Measurements from ENCODE around the gene ASNS.

The ASNS gene

DNA sequence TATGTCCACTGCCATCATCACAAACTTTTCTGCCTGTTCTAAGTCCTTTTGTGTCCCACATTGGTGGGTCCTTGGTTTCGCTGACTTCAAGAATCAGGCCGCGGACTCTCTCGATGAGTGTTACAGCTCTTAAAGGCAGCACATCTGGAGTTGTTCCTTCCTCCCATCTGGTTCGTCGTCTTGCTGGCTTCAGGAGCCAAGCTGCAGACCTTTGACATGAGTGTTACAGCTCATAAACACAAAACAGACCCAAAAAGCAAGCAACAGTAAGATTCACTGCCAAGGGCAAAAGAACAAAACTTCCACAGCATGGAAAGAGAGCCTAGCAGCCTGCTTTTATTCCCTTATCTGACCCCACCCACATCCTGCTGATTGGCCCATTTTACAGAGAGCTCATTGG lies 30.2 kb downstream of the ASNS start:
- POLR2A ChIA-PET (ENCODE audit: low non-redundant PET), result no interaction called here
- no peak for TF ChIP-seq CTCF (conservative IDR thresholded peaks at IDR 0.05; ENCODE audit: low read depth)
- CTCF ChIA-PET, result interaction anchor here (0.6 kb wide), 1 partner anchor 14 kb away, joined by 3 read pairs; no protein-coding TSS in a partner anchor
- DNase-seq (ENCODE audit: low spot score), result no peak
- no peak overlapping the region for H3K27ac ChIP-seq

DNA sequence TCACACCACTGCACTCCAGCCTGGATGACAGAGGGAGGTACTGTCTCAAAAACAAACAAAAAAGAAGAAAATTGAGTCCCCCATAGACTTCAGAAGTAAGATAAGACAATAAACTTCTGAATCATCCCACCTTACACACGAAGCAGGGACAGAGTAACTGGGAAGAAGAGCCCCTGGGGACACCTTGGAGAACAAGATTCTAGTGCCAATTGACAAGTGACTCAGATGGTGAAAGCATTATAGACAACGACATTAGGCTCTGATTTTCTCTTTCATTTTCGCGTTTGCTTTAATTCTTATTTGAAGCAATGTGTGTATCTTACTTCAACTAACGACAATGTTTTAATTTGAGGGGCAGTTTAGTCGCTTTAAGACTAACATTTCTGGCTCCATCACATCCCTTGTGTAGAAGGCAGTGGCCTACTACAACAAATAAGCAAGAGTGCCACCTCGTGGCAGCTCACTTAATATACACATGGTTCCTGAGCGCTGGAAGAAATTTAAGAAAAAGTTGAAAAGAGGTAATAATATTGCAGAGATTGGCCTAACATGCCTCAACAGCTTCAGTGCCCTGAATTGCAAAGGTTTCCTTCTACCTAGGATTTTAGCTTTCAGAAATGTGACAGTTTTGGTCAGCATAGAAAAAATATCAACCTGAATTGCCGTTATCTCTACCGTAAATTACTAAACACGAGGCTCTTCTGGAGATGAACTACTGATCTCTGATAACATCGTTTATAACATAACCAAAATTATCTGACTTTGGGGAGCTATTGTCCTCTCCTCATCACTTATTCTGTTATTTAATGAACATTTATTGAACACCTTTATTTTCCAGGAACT lies 36.7 kb downstream of the ASNS start:
- CTCF ChIA-PET, result interaction anchor here (0.6 to 2.1 kb wide), 11 partner anchors 10 to 731 kb away, joined by 3 to 11 read pairs (median 3); no protein-coding TSS in a partner anchor
- POLR2A ChIA-PET (ENCODE audit: low non-redundant PET), result no interaction called here
- peak; percentile 19 for DNase-seq (ENCODE audit: low spot score)
- H3K27ac ChIP-seq, result no peak overlapping the region
- peak; percentile 83 for TF ChIP-seq CTCF (conservative IDR thresholded peaks at IDR 0.05; ENCODE audit: low read depth)

GRCh38 chr7:97819161-97819560 lies 53.0 kb downstream of the ASNS start:
- 0 out of 2 replicates have a peak, but pooled peaks have one; percentile 4 for TF ChIP-seq CTCF (conservative IDR thresholded peaks at IDR 0.05; ENCODE audit: low read depth)
- CTCF ChIA-PET, result interaction anchor here (0.7 to 1.0 kb wide), 3 partner anchors 8 to 62 kb away, joined by 3 to 5 read pairs (median 3); no protein-coding TSS in a partner anchor
- POLR2A ChIA-PET (ENCODE audit: low non-redundant PET), result no interaction called here
- no peak for DNase-seq (ENCODE audit: low spot score)
- no peak overlapping the region for H3K27ac ChIP-seq

GRCh38 chr7:97818066-97818663 lies 54.0 kb downstream of the ASNS start:
- TF ChIP-seq CTCF (conservative IDR thresholded peaks at IDR 0.05; ENCODE audit: low read depth), result no peak
- H3K27ac ChIP-seq, result no peak overlapping the region
- ChIA-PET CTCF (interaction anchor here (1.0 kb wide), 1 partner anchor 17 kb away, joined by 5 read pairs; no protein-coding TSS in a partner anchor), POLR2A (ENCODE audit: low non-redundant PET) (no interaction called here)
- DNase-seq (ENCODE audit: low spot score), result no peak
